Esophagus squamous epithelium (tissue), 4 donors: ENCODE results near the gene LRRC8E.

Experiments
- POLR2A ChIP-seq, 4 donors: fragments of 450-650 bp; IDR thresholded peaks; one replicate each; pipeline ENCODE4 v1.6.1; 2017; ENCODE audit warnings: antibody characterized with exemption in 4 of 4, mild to moderate bottlenecking in 4 of 4, moderate library complexity in 3 of 4
- TF ChIP-seq, protein P1 (sequence below), 6 experiments: fragments of 450-650 bp in 4 of 6; fragments of 200-600 bp in 2 of 6; sonication (generic) in 2 of 6; IDR thresholded peaks; one replicate each; pipeline ENCODE4 v1.5.1; 2016 to 2019; ENCODE audit warnings: antibody characterized with exemption in 6 of 6, mild to moderate bottlenecking in 4 of 6, moderate library complexity in 4 of 6

DNA sequence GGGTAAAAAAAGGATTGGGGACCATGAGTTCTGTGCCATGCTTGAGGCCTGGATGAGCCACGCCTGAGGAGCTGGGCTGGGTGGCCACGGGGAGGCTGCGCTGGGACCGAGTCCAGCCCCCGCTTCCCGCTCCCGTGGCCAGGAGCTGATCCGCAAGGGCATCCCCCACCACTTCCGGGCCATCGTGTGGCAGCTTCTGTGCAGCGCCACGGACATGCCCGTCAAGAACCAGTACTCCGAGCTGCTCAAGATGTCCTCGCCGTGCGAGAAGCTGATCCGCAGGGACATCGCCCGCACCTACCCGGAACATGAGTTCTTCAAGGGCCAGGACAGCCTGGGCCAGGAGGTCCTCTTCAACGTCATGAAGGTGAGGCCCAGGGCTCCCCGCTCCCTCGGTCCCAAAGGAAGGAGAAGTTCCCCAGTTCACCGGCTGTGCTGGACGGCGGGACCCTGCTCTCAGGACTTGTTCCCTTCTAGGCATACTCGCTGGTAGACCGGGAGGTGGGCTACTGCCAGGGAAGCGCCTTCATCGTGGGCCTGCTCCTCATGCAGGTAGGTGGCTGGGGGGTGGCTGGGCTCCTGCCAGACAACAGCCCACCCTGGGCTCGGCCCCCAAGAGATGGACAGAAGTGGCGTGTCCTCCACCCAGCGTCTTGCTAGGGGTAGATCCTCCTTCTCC lies 39.4 kb upstream of the LRRC8E start:
- TF ChIP-seq, protein P1, sequence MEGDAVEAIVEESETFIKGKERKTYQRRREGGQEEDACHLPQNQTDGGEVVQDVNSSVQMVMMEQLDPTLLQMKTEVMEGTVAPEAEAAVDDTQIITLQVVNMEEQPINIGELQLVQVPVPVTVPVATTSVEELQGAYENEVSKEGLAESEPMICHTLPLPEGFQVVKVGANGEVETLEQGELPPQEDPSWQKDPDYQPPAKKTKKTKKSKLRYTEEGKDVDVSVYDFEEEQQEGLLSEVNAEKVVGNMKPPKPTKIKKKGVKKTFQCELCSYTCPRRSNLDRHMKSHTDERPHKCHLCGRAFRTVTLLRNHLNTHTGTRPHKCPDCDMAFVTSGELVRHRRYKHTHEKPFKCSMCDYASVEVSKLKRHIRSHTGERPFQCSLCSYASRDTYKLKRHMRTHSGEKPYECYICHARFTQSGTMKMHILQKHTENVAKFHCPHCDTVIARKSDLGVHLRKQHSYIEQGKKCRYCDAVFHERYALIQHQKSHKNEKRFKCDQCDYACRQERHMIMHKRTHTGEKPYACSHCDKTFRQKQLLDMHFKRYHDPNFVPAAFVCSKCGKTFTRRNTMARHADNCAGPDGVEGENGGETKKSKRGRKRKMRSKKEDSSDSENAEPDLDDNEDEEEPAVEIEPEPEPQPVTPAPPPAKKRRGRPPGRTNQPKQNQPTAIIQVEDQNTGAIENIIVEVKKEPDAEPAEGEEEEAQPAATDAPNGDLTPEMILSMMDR (IDR thresholded peaks at IDR 0.05): no peak
- no peak for TF ChIP-seq POLR2A (IDR thresholded peaks at IDR 0.05)
